SK-N-SH (cell line): ENCODE measurements around the gene TRIM44. TPM values are rescaled to one million over a fixed set of nuclear protein-coding genes. Genes with fewer than 3 reads are reported as not detected.

Experiments used
- CTCF ChIA-PET: fragments of 300-600, 350-600 bp; formaldehyde crosslinking; extraction: SDS; loops from one replicate; lab custom pipeline; 2021; lab: Yijun Ruan, JAX
- POLR2A ChIA-PET: fragments of 350-600 bp; sonication (Branson Sonifier 250); formaldehyde crosslinking; extraction: SDS; loops from one replicate; lab custom pipeline; 2020; ENCODE audit warnings: antibody characterized with exemption, inconsistent platforms; lab: Yijun Ruan, JAX
- DNase-seq: peaks from one replicate; pipeline ENCODE4 v3.0.0; 2012
- H2AFZ ChIP-seq: fragments of 200-600 bp; sonication (generic); 2 replicates; pipeline ENCODE4 v1.8.1; 2016; ENCODE audit warnings: antibody characterized with exemption, mild to moderate bottlenecking, low read depth
- H3F3A ChIP-seq: fragments of 200-600 bp; sonication (generic); replicated peaks from 2 replicates; pipeline ENCODE3; 2016; ENCODE audit warnings: antibody characterized with exemption, mild to moderate bottlenecking; ENCODE audit not compliant: insufficient read depth
- H3K27ac ChIP-seq, 2 experiments: fragments of 200-500 bp in 1 of 2; fragments of 200-600 bp in 1 of 2; sonication (Bioruptor generic) in 1 of 2; sonication (generic), shearing (Covaris generic) in 1 of 2; 2 replicates each; pipeline versions ENCODE4 v1.5.1 to v1.6.1; 2014 to 2016; ENCODE audit warnings: low read depth in 2 of 2, inconsistent platforms in 1 of 2, low read length in 1 of 2, mild to moderate bottlenecking in 1 of 2, mixed read lengths in 1 of 2
- H3K27me3 ChIP-seq: fragments of 200-600 bp; sonication (generic), shearing (Covaris generic); 2 replicates; pipeline ENCODE4 v1.6.1; 2016; ENCODE audit warnings: mixed run types; ENCODE audit not compliant: insufficient read depth
- H3K36me3 ChIP-seq, 2 experiments: fragments of 200-500 bp in 1 of 2; fragments of 200-600 bp in 1 of 2; sonication (Bioruptor generic) in 1 of 2; sonication (generic) in 1 of 2; replicated peaks in 1 of 2; 2 replicates each; pipeline versions ENCODE3 to v1.5.1; 2014 to 2016; ENCODE audit warnings: low read length in 1 of 2, mild to moderate bottlenecking in 1 of 2; ENCODE audit not compliant: insufficient read depth in 2 of 2, control insufficient read depth in 1 of 2
- H3K4me1 ChIP-seq, 2 experiments: fragments of 200-500 bp in 1 of 2; fragments of 200-600 bp in 1 of 2; sonication (Bioruptor generic) in 1 of 2; sonication (generic), shearing (Covaris generic) in 1 of 2; 2 replicates each; pipeline versions ENCODE4 v1.5.1 to v1.6.1; 2014 to 2016; ENCODE audit warnings: low read depth in 1 of 2, low read length in 1 of 2, mixed run types in 1 of 2; ENCODE audit not compliant: insufficient read depth in 2 of 2, control insufficient read depth in 1 of 2
- H3K4me2 ChIP-seq: fragments of 200-600 bp; sonication (generic), shearing (Covaris generic); 2 replicates; pipeline ENCODE4 v1.6.1; 2017; ENCODE audit warnings: mixed run types
- H3K4me3 ChIP-seq, 2 experiments: fragments of 200-500 bp in 1 of 2; fragments of 200-600 bp in 1 of 2; sonication (Bioruptor generic) in 1 of 2; sonication (generic), shearing (Covaris generic) in 1 of 2; 2 replicates each; pipeline versions ENCODE4 v1.5.1 to v1.8.1; 2014 to 2016; ENCODE audit warnings: low read depth in 2 of 2, inconsistent platforms in 1 of 2, low read length in 1 of 2, mild to moderate bottlenecking in 1 of 2, mixed read lengths in 1 of 2, moderate library complexity in 1 of 2
- H3K79me2 ChIP-seq: fragments of 200-600 bp; sonication (generic); 2 replicates; pipeline ENCODE4 v1.8.1; 2017; ENCODE audit warnings: mild to moderate bottlenecking; ENCODE audit not compliant: insufficient read depth
- H3K9ac ChIP-seq: fragments of 200-600 bp; sonication (generic); 2 replicates; pipeline ENCODE4 v1.6.1; 2017; ENCODE audit warnings: mixed run types
- H3K9me2 ChIP-seq: fragments of 200-600 bp; sonication (generic); 2 replicates; pipeline ENCODE4 v1.6.1; 2017; ENCODE audit warnings: mixed run types
- H3K9me3 ChIP-seq: fragments of 200-600 bp; sonication (generic); 2 replicates; pipeline ENCODE4 v1.6.1; 2017; ENCODE audit warnings: mixed run types, mild to moderate bottlenecking, moderate library complexity
- H4K20me1 ChIP-seq: fragments of 200-600 bp; sonication (generic); 2 replicates; pipeline ENCODE4 v1.6.1; 2017; ENCODE audit warnings: mild to moderate bottlenecking, mixed run types; ENCODE audit not compliant: insufficient read depth
- CHD2 ChIP-seq: fragments of 150-350 bp; IDR thresholded peaks from 2 replicates; pipeline ENCODE4 v1.6.1; 2018; ENCODE audit warnings: low read length; ENCODE audit not compliant: partially characterized antibody
- EP300 ChIP-seq, 2 experiments: IDR thresholded peaks; 2 replicates each; pipeline versions ENCODE4 v1.4.0 to v1.6.1; 2012; ENCODE audit warnings: borderline replicate concordance in 1 of 2, low read depth in 1 of 2, low read length in 1 of 2
- EZH2phosphoT487 ChIP-seq: fragments of 200-600 bp; sonication (generic); IDR thresholded peaks from 2 replicates; pipeline ENCODE4 v1.6.1; 2017; ENCODE audit warnings: low read depth, mixed run types, mild to moderate bottlenecking, antibody characterized with exemption, moderate library complexity, borderline replicate concordance
- JUND ChIP-seq: IDR thresholded peaks from 2 replicates; pipeline ENCODE4 v1.4.0; 2012
- NRF1 ChIP-seq: IDR thresholded peaks from 2 replicates; pipeline ENCODE4 v1.6.1; 2012; ENCODE audit warnings: low read depth, mild to moderate bottlenecking, low read length
- RAD21 ChIP-seq: IDR thresholded peaks from 2 replicates; pipeline ENCODE4 v1.6.1; 2012; ENCODE audit warnings: mild to moderate bottlenecking, low read length
- RCOR1 ChIP-seq: fragments of 150-350 bp; IDR thresholded peaks from 2 replicates; pipeline ENCODE4 v1.6.1; 2017; ENCODE audit warnings: antibody characterized with exemption, low read length
- SIN3A ChIP-seq: IDR thresholded peaks from 2 replicates; pipeline ENCODE4 v1.6.1; 2012; ENCODE audit warnings: low read depth, mild to moderate bottlenecking, low read length, moderate library complexity, borderline replicate concordance
- USF1 ChIP-seq: IDR thresholded peaks from 2 replicates; pipeline ENCODE4 v1.4.0; 2012; ENCODE audit warnings: low read depth, borderline replicate concordance
- WGBS: methylation state at CpG from one replicate; pipeline ENCODE4 v1.1.6; 2017; ENCODE audit warnings: low lambda C conversion rate; 5-methylcytosine and 5-hydroxymethylcytosine counted together
- polyA plus RNA-seq, 3 experiments: library from polyadenylated mRNA; depleted of rRNA; stranded (reverse); fragments of >200 nt; gene quantifications; 2 replicates each; pipeline ENCODE4 v1.2.3, GENCODE V29; 2012
- TF ChIP-seq, protein P1 (sequence below): IDR thresholded peaks from 2 replicates; pipeline ENCODE4 v1.4.0; 2012; ENCODE audit warnings: low read depth, borderline replicate concordance
- TF ChIP-seq, protein P2 (sequence below): IDR thresholded peaks from 2 replicates; pipeline ENCODE4 v1.6.1; 2012; ENCODE audit warnings: mild to moderate bottlenecking, low read depth, low read length, moderate library complexity

Gene TRIM44
- polyA plus RNA-seq, 1 of the 3 experiments (the other 2 are of a cell fraction): 34.1 TPM

GRCh38 chr11:35848616-35849015 lies 186.0 kb downstream of the TRIM44 start (continued):
- TF ChIP-seq, protein P1, sequence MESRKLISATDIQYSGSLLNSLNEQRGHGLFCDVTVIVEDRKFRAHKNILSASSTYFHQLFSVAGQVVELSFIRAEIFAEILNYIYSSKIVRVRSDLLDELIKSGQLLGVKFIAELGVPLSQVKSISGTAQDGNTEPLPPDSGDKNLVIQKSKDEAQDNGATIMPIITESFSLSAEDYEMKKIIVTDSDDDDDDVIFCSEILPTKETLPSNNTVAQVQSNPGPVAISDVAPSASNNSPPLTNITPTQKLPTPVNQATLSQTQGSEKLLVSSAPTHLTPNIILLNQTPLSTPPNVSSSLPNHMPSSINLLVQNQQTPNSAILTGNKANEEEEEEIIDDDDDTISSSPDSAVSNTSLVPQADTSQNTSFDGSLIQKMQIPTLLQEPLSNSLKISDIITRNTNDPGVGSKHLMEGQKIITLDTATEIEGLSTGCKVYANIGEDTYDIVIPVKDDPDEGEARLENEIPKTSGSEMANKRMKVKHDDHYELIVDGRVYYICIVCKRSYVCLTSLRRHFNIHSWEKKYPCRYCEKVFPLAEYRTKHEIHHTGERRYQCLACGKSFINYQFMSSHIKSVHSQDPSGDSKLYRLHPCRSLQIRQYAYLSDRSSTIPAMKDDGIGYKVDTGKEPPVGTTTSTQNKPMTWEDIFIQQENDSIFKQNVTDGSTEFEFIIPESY: no peak
- TF ChIP-seq SIN3A (no peak), RAD21 (no peak), RCOR1 (no peak), CHD2 (no peak), NRF1 (no peak)

- H3K79me2 ChIP-seq: no peaks in the 10 kb centered on the region
- no peak overlapping the region for H3K9ac ChIP-seq
- no peaks in the 10 kb centered on the region for H3K9me2 ChIP-seq
- no peak overlapping the region for H3K4me2 ChIP-seq
- H3K27me3 ChIP-seq: no peaks in the 10 kb centered on the region; the same call in 1 of the 2 replicates
- no peaks in the 10 kb centered on the region for H3K9me3 ChIP-seq
- no peaks in the 10 kb centered on the region for H3F3A ChIP-seq
- WGBS: 78% methylated on average over 7 of the region's 7 CpGs
- CTCF ChIA-PET: interaction anchor here (0.7 to 4.4 kb wide), 2 partner anchors 29 to 88 kb away, joined by 3 to 19 read pairs; no protein-coding TSS in a partner anchor
- H3K27ac ChIP-seq: no peak overlapping the region
- DNase-seq: no peak
- no peak overlapping the region for H2AFZ ChIP-seq
- H3K4me3 ChIP-seq: no peak overlapping the region
- no peaks in the 10 kb centered on the region for H3K36me3 ChIP-seq
- H3K4me1 ChIP-seq: peaks cover 0 to 2% of the 10 kb centered on the region in 2 experiments; a peak in 1 of 4 replicates
- TF ChIP-seq RCOR1 (no peak), JUND (no peak), EZH2phosphoT487 (no peak), EP300 (IDR thresholded peaks at IDR 0.05; ENCODE audit: borderline replicate concordance in 1 of 2, low read depth in 1 of 2, low read length in 1 of 2) (no peak), SIN3A (no peak), USF1 (no peak)
- TF ChIP-seq, protein P2, sequence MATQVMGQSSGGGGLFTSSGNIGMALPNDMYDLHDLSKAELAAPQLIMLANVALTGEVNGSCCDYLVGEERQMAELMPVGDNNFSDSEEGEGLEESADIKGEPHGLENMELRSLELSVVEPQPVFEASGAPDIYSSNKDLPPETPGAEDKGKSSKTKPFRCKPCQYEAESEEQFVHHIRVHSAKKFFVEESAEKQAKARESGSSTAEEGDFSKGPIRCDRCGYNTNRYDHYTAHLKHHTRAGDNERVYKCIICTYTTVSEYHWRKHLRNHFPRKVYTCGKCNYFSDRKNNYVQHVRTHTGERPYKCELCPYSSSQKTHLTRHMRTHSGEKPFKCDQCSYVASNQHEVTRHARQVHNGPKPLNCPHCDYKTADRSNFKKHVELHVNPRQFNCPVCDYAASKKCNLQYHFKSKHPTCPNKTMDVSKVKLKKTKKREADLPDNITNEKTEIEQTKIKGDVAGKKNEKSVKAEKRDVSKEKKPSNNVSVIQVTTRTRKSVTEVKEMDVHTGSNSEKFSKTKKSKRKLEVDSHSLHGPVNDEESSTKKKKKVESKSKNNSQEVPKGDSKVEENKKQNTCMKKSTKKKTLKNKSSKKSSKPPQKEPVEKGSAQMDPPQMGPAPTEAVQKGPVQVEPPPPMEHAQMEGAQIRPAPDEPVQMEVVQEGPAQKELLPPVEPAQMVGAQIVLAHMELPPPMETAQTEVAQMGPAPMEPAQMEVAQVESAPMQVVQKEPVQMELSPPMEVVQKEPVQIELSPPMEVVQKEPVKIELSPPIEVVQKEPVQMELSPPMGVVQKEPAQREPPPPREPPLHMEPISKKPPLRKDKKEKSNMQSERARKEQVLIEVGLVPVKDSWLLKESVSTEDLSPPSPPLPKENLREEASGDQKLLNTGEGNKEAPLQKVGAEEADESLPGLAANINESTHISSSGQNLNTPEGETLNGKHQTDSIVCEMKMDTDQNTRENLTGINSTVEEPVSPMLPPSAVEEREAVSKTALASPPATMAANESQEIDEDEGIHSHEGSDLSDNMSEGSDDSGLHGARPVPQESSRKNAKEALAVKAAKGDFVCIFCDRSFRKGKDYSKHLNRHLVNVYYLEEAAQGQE: no peak
- TF ChIP-seq, all 33 proteins: peak for 0
- H4K20me1 ChIP-seq: no peaks in the 10 kb centered on the region
- POLR2A ChIA-PET: no interaction called here
These were observed 187.6 kb downstream of the TRIM44 start for GRCh38 chr11:35850191-35850590.
